Measurements from ENCODE around the gene IGF2R.
"Not testable (repeated sequence)": the region's sequence is repeated elsewhere in the genome, so short reads cannot be mapped to it uniquely, and the experiment has no call there.

Gene IGF2R

DNA sequence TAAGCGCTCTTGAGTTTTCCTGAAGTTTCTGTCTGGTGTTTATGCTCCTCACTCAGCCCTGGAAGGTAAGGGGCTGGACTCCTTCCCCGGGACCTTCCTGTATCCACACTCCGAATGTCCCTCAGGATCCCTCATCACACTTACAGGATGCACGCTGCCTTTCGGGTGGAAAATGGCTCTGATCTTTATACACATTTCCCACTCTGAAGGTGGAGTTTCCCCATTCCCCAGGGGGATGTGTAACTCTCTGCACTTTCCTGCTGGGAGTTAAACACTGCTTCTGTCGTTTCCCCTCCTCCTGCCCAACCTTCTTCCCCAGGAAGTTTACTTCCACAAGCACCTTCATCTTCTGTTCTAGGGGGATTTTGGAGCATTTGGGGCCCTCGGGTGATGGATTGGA is 17.1 kb upstream of the IGF2R start:
- no peak for DNase-seq (ENCODE audit: low read depth in 2 of 2)

DNA sequence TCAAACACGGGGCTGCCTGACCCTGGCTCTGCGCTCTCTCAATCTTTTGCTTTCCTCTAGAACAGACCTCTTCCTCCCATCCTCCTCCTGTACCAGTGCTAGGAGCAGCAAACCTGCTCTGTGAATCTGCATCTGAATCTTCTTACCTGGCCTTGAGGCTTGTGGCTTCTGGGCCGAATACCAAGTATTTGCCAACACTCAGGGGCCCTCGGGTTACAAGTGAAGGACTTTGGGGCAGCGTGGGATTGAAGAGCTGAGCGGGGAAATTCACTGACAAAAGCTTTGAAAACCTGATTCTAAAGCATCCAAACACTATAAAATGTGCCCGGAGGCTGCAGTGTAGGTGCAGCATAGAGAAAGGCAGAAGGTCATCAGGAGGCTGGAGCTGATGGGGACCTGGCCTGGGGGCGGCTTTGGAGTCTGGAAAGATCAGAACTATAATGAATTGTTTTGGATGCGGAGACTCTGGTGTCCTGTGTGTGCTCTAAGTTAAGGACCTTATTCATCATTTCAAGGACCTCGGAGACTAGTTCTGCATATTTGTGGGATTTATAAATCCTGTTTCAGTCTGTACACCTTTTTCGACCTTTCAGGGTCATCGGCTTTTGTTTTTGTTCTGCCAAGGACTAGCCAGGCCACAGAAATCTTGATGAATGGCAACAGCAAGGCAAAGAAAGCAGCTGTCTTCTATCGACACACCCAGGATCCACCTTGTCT is 16.4 kb upstream of the IGF2R start:
- no peak for DNase-seq (ENCODE audit: low read depth in 2 of 2)

DNA sequence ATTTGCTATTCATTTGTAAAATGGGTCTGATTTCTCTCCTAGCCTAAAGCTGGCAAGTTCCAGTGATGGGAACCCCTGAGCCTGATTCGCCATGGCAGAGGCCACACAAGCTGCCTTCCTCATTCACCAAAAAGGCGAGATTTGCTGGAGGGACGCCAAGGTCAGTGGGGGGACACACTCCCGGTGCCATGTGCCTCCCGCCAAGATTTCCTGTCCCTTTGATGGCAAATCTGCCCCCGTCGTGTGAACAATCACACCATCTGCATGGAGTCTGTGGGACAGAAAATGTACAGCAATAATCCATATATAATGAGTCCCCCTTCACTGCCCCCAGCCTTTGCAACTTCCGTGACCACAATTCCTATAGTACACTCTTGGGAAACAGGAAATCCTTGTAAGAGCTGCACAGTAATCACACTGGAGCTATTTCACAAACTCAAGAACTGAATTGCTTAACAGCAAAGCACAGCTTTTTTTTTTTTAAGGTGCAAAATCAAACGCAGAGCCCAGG is 15.7 kb upstream of the IGF2R start:
- no peak for DNase-seq (ENCODE audit: low read depth in 2 of 2)

DNA sequence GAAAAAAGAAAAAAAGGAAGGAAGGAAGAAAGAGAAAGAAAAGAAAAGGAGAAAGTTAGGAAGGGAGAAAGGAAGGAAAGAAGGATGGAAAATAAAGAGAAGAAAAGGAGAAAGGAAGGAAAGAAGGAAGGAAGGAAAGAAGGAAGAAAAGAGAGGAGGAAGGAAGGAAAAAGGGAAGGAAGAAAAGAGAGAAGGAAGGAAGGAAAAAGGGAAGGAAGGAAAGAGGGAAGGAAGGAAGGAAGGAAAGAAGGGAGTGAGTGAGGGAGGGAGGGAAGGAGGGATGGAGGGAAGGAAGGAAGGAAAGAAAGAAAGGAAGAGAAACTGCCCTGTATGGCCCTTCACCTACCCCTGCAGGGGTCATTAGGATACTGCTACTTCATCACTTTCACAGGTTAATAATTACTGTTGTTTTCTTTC is 12.9 kb upstream of the IGF2R start:
- DNase-seq (ENCODE audit: low read depth in 2 of 2), result no peak

GRCh38 chr6:159957071-159957673 is 11.7 kb upstream of the IGF2R start:
- DNase-seq (ENCODE audit: low read depth in 2 of 2), result no peak

DNA sequence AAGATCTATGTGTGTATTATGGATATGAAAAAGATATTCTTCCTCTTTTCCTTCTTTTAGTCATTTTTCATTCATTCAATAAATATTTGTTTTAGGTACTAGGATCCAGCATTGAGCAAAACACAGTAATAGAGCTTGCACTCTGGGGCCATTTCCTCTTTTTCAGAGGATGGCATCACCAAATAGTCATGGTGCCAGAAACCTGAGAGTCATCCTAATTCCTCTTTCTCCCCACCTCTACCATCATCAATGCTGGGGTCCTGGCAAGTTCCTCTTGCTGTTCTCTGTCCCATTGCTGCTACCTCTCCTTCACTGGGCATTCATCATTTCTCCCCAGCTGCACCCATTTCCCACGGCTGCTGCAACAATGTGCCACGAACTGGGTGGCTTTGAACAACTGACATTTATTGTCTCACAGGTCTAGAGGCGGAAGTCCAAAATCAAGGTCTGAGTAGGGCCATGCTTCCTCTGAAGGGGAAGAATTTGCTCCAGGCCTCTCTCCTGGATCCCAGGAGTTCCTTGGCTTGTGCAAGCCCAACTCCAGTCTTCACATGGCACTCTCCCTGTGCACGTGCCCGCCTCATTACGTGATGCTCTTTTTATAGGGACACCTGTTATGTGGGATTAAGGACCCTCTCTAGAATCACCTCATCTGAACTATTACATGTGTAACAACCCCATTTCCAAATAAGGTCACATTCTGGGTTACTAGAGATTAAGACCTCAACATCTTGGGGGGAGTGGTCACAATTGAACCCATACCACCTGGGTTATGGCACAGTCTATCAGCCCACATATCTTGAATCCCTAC is 9.5 kb upstream of the IGF2R start:
- DNase-seq (ENCODE audit: low read depth in 2 of 2), result no peak

DNA sequence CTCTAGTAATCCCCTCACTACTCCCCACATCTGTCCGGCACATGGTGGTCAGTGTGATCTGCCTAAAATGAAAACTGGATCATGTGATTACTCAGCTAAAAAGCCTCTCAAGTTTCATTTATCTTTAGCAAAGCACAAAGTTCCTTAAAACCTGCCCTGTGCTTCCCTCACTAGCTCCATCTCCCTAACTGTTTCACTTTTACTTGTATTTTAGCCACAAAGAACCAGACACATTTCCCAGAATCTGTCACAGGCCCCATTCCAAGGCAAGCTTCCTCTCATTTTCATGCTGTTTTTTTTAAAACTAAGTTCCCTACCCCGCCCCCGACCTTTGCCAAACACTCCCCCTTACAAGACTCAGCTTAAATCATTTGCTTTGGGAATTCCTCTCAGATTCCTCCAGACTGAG is 8.9 kb upstream of the IGF2R start:
- DNase-seq (ENCODE audit: low read depth in 2 of 2), result no peak

DNA sequence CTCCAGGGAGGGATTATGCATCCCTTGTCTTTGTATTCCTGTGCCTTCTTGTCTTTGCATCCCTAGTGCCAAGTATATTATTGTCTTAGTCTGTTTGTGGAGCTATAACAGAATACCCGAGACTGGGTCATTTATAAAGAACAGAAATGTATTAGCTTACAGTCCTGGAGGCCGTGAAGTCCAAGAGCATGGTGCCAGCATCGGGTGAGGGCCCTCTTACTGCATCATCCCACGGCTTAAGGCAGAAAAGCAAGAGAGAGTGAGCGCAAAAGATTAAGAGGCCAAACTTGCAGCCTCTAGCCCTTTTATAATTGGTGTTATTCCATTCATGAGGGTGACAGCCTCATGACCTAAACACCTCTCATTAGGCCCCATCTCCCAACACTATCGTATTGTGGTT is 8.4 kb upstream of the IGF2R start:
- no peak for DNase-seq (ENCODE audit: low read depth in 2 of 2)

DNA sequence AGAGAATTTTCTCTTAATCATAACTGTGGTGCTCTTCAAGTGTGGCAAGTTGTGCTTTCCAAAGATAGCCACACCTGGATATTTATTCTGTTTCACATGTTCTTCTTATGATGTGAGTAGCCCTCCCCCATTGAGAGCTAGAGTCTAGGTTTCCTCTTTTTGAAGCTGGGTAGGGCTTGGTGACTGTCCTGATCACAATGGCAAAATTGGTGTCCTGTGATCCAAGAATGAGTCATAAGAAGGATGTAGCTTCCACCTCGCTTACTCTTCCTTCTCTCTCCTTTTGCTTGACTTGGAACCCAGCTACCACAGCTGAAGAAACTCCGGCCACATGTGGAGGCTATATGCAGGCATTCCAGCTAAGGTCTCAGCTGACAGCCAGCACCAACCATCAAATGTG is 7.4 kb upstream of the IGF2R start:
- DNase-seq (ENCODE audit: low read depth in 2 of 2), result no peak

DNA sequence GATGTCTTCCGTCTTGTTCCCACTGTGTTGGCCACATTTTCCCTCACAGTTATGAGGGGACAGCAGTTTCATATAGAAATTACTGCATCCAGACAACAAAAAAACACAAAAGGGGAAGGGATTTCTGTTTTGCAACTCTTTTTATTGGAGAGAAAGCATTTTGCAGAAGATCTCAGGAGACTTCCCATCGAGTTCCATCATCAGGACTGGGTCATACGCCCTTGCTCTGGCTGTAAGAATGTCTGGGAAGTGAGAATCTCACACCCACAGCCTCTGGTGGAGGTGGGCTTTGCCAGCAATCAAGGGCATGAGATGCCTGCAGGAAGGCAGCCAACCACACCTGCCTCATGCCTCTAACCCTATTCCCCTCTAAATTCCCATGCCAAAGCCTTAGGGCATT is 5.8 kb upstream of the IGF2R start:
- no peak for DNase-seq (ENCODE audit: low read depth in 2 of 2)

GRCh38 chr6:159964046-159964445 is 4.8 kb upstream of the IGF2R start:
- DNase-seq (ENCODE audit: low read depth in 2 of 2), result no peak

DNA sequence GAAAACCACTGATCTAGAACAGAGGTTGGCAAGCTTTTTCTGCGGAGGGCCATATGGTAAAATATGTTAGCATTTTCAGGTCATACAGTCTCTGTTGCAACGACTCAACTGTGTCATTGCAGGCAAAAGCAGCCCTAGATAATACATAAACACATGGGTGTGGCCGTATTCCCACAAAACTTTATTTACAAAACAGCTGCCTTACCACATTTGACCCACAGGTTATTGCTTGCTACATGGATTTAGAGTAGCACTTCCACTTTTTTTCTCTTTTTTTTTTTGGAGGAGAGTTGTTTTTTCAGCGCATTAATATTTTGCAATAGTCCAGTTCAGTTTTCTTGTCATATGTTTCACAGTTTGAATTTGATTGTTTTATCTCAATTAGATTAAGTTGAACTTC is 2.5 kb upstream of the IGF2R start:
- no peak for DNase-seq (ENCODE audit: low read depth in 2 of 2)

- DNase-seq (ENCODE audit: low read depth in 2 of 2), result no peak
These were observed 1.9 kb upstream of the IGF2R start for GRCh38 chr6:159966981-159967380.

GRCh38 chr6:159967621-159968020 is 1.3 kb upstream of the IGF2R start:
- DNase-seq (ENCODE audit: low read depth in 2 of 2), result not testable (repeated sequence)

- DNase-seq (ENCODE audit: low read depth in 2 of 2), result no peak
These were observed 476 bp downstream of the IGF2R start for GRCh38 chr6:159969204-159969912.

DNA sequence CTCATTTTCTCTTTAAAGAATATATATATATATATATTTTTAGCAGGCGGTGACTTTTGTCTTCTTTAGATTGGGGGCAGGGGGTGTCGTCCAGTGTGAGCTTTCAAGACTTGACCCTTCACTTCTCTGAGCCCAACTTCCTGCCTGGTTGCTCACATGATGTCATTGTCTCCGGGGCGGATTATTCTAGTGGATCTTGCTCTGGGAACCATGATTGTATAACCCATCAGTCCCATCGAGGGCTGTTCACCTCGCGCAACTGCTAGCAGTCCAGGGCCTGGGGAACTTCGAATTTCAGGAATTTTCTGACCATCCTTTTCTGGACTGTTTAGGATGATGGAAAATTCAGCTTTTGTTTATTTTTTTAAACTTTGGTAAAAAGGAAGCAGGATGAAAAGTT is 1.0 kb downstream of the IGF2R start:
- DNase-seq (ENCODE audit: low read depth in 2 of 2), result no peak

GRCh38 chr6:159970659-159971063 is 1.8 kb downstream of the IGF2R start:
- DNase-seq (ENCODE audit: low read depth in 2 of 2), result no peak

DNA sequence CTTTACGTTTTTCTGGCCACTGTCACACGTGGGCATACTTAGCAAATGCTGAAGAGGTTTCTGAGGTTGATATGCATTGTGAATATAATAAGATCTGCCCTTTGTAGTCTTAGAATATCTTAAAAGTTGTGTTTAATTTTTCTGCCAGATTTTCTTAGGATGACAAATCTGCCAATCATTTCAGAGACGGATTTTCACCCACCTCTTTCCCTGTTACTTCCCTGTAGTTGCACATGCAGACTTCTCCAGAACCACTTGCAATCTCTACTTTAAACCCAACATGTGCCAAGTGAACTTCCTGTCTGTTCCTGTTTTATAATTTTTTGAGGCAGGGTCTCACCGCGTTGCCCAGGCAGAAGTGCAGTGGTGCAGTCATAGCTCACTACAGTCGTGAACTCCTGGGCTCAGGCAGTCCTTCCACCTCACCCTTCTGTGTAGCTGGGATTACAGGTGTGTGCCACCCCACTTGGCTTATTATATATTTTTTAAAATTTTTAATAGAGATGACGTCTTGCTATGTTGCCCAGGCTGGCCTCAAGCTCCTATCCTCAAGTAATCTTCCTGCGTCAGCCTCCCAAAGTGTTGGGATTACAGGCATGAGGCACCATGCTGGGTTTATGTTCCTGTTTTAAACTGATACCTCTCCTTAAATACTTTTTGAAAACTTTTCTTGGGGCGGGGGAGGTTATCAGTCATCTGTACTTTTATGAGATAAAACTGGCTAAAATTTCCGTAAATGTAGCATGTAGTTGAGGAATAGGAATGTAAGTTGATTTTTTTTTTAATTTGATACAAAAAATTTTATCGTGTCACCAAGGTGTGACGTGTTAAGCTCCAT is 2.7 kb downstream of the IGF2R start:
- DNase-seq (ENCODE audit: low read depth in 2 of 2), result no peak

DNA sequence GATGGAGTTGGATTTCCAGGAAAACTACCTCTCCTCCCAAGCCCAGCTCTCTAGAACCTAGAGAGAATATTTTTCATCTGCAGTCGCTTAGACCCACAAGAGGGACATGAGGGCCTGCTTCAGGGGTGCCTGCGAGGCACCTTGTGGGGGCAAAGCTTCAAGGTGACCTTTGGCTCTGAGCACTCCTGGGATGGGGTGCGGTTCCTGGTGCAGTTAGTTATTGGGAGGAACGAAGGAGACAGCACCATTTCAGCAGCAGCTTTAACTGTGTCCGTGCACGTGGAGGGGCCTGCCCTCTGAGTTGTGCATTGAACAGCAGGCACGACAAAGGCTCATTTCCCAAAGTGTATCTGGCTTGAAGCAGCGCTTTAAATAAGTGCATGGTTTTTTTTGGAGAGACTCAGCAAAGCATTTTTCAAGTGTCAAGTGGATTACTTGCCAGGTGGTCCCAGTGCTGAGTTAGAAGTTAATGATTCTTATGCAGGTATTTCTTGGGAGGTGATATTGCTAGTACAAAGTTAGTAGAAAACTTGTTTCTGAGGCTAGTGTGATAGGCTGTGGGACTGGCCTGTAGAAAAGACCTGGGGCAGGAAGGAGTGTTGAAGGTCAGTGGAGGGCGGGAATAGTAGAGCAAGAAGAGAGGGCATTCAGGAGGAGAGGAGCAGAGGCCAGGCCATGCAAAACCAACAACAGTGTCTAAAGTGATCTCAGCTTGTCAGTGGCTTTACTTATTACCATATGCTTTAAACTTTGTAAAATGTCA is 3.8 kb downstream of the IGF2R start:
- no peak for DNase-seq (ENCODE audit: low read depth in 2 of 2)

DNA sequence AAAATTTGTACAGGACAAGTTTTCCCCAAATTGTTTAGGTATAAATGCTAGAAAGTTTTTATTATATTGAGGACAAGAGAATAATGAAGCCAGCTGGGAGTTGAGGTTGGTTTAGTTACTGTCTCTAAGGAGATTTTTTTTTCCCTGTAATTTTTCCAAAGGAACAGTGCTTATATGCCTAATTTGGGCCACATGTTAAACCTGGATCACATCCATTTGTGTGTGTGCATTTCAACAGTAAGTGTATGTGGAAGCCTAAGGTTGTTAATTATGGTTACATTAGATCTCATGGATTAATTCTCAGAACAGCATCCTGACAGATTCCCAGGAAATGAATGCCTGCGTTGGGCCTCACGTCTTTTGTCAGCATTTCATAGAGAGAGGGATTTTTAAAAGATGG is 4.5 kb downstream of the IGF2R start:
- DNase-seq (ENCODE audit: low read depth in 2 of 2), result no peak
